Liver (tissue), 3 donors: Measurements from ENCODE around the gene RNASEH2A.

Experiments used
- CTCF ChIP-seq: fragments of 150-350 bp; IDR thresholded peaks from 2 replicates; pipeline ENCODE4 v1.5.1; 2017; ENCODE audit warnings: improper control_type of control experiment, low read depth, low read length; ENCODE audit not compliant: missing input control
- MAX ChIP-seq: IDR thresholded peaks from 2 replicates; pipeline ENCODE4 v1.6.1; 2016; ENCODE audit warnings: antibody characterized with exemption
- REST ChIP-seq: IDR thresholded peaks from 2 replicates; pipeline ENCODE4 v1.6.1; 2016; ENCODE audit warnings: antibody characterized with exemption, mild to moderate bottlenecking
- TAF1 ChIP-seq: conservative IDR thresholded peaks from 2 replicates; pipeline ENCODE4 v1.6.1; 2016; ENCODE audit warnings: antibody characterized with exemption, mild to moderate bottlenecking
- donor health status: healthy.
- donor health status: healthy.

GRCh38 chr19:12791345-12792050 is 14.9 kb upstream of the RNASEH2A start, which contains the start of gene JUNB:
- TF ChIP-seq TAF1, result peak; percentile 99
- TF ChIP-seq CTCF, result no peak
- TF ChIP-seq MAX, result no peak
- TF ChIP-seq REST, result peak; percentile 96
